Loucy (cell line): ENCODE results near the gene MIF4GD.
A peak's percentile ranks its signal among the peaks of the same experiment; 100 is the strongest.

Experiments used
- H2AFZ ChIP-seq: fragments of 200-600 bp; sonication (generic); 2 replicates; pipeline ENCODE4 v1.6.0; 2016; ENCODE audit warnings: antibody characterized with exemption, mild to moderate bottlenecking, low read length, moderate library complexity
- H3F3A ChIP-seq: fragments of 200-600 bp; 2 replicates; pipeline ENCODE4 v1.6.0; 2016; ENCODE audit warnings: antibody characterized with exemption, low read depth, mild to moderate bottlenecking
- H3K27me3 ChIP-seq: fragments of 200-600 bp; sonication (generic); 2 replicates; pipeline ENCODE4 v1.6.1; 2014; ENCODE audit warnings: low read length, mild to moderate bottlenecking; ENCODE audit not compliant: insufficient read depth, poor library complexity, severe bottlenecking
- H3K36me3 ChIP-seq: fragments of 200-600 bp; sonication (generic); 2 replicates; pipeline ENCODE4 v1.6.1; 2016; ENCODE audit warnings: low read length; ENCODE audit not compliant: insufficient read depth
- H3K4me1 ChIP-seq: fragments of 200-600 bp; sonication (generic); 2 replicates; pipeline ENCODE4 v1.5.1; 2014; ENCODE audit warnings: low read length, mild to moderate bottlenecking; ENCODE audit not compliant: insufficient read depth, poor library complexity, severe bottlenecking
- H3K4me2 ChIP-seq: fragments of 200-600 bp; sonication (generic); 2 replicates; pipeline ENCODE4 v1.6.0; 2014; ENCODE audit warnings: antibody characterized with exemption, low read length, low read depth, mild to moderate bottlenecking; ENCODE audit not compliant: poor library complexity, severe bottlenecking
- H3K4me3 ChIP-seq: fragments of 200-600 bp; sonication (generic); 2 replicates; pipeline ENCODE4 v1.5.1; 2014; ENCODE audit warnings: low read length, mild to moderate bottlenecking, mixed read lengths; ENCODE audit not compliant: poor library complexity, severe bottlenecking
- H3K79me2 ChIP-seq: fragments of 200-600 bp; sonication (generic); 2 replicates; pipeline ENCODE4 v1.6.1; 2014; ENCODE audit warnings: low read length; ENCODE audit not compliant: insufficient read depth
- H3K9ac ChIP-seq: fragments of 200-600 bp; sonication (generic); 2 replicates; pipeline ENCODE4 v1.6.0; 2014; ENCODE audit warnings: mild to moderate bottlenecking, low read depth, low read length, moderate library complexity; ENCODE audit not compliant: poor library complexity, severe bottlenecking
- H3K9me2 ChIP-seq: fragments of 200-600 bp; sonication (generic); replicated peaks from 2 replicates; pipeline ENCODE4 v1.6.1; 2016; ENCODE audit warnings: low read depth, low read length, mixed read lengths
- H3K9me3 ChIP-seq: fragments of 200-600 bp; sonication (generic); 2 replicates; pipeline ENCODE4 v1.6.1; 2014; ENCODE audit warnings: mild to moderate bottlenecking, antibody characterized with exemption, low read length, low read depth; ENCODE audit not compliant: insufficient read depth
- H4K20me1 ChIP-seq: fragments of 200-600 bp; sonication (generic); 2 replicates; pipeline ENCODE4 v1.6.0; 2014; ENCODE audit warnings: antibody characterized with exemption, low read length, mild to moderate bottlenecking; ENCODE audit not compliant: insufficient read depth, poor library complexity, severe bottlenecking
- EZH2phosphoT487 ChIP-seq: fragments of 200-600 bp; IDR thresholded peaks from 2 replicates; pipeline ENCODE4 v1.6.1; 2018; ENCODE audit warnings: antibody characterized with exemption, mild to moderate bottlenecking, moderate library complexity, borderline replicate concordance
- TF ChIP-seq, protein P1 (sequence below): fragments of 200-600 bp; sonication (generic); conservative IDR thresholded peaks from 2 replicates; pipeline ENCODE4 v1.5.1; 2014; ENCODE audit warnings: mild to moderate bottlenecking, antibody characterized with exemption, low read length

MIF4GD gene

DNA sequence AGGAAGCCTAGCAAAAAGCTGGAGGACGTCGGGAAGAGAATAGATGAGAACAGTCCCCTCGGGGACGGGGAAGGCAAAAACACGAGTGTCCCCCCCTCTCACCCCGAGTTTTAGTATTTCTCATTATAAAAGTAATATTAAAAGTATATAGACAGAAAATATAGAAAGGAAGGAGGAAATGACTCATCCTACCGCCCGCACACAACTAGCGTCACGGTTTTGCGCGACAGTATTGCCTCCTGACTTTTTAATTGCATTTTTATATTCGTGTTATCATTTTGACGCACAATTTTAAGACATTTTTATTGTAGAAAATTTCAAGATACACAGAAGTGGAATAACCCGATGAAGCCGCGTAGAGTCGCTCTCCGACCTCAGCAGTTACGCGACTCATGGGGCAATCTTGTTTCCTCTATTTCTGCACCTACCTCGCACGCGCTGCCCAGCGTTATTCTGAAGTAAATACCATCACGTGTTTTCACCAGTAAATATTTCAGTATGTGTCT, 18.9 kb upstream of the MIF4GD start:
- no peak for TF ChIP-seq EZH2phosphoT487
- TF ChIP-seq, protein P1, sequence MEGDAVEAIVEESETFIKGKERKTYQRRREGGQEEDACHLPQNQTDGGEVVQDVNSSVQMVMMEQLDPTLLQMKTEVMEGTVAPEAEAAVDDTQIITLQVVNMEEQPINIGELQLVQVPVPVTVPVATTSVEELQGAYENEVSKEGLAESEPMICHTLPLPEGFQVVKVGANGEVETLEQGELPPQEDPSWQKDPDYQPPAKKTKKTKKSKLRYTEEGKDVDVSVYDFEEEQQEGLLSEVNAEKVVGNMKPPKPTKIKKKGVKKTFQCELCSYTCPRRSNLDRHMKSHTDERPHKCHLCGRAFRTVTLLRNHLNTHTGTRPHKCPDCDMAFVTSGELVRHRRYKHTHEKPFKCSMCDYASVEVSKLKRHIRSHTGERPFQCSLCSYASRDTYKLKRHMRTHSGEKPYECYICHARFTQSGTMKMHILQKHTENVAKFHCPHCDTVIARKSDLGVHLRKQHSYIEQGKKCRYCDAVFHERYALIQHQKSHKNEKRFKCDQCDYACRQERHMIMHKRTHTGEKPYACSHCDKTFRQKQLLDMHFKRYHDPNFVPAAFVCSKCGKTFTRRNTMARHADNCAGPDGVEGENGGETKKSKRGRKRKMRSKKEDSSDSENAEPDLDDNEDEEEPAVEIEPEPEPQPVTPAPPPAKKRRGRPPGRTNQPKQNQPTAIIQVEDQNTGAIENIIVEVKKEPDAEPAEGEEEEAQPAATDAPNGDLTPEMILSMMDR: 0 out of 2 replicates have a peak, but pooled peaks have one; percentile 19

DNA sequence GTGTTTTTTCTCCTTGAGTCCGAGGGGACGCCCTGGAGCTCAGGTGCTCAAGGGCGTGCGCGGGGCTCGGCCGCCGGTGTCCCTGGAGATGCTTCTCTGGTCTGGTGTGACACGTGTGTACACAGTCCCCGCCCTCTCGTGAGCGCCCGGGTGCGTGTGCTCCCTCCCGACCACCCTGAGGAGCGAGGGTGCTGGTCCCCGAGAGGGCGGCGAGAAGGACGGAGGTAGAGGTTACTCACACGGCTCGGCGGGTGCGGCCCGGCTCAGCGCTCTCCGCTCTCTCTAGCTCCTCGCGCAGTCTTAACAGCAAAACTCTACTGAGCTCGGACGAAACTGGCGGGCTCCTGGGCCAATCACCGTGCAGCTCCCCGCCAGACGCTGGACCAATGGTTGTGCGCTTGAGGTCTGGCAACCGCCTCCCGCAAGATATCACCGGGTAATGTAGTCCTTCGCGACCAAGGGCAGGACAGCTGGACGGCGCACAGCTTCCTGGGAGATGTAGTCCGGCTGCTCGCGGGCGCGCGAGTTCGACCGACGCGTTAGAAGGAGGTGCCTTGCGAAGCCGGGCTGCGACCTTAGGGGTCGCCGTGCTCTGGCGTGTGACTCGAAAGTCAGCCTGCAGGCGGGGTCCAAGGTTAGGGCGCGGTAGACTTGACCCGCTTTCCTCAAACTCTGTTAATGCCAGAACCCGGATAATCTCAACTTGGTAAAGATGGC, 18.2 kb upstream of the MIF4GD start, which contains the start of gene SLC25A19:
Gene SLC25A19 (minus strand): TSS at position 319 of the 717 bp plus-strand sequence. CDS start 2,669 bp downstream, outside the sequence.
- H3K9ac ChIP-seq: peak within 1 kb of the TSS; percentile 72
- peak within 1 kb of the TSS; percentile 91 for H2AFZ ChIP-seq
- H3K4me1 ChIP-seq: peaks cover 10% of the 10 kb centered on the region
- 0 out of 2 replicates have a peak, but pooled peaks cover 4% of the 10 kb centered on the region for H3F3A ChIP-seq
- no peaks in the 10 kb centered on the region for H4K20me1 ChIP-seq
- peaks cover 5% of the 10 kb centered on the region; the same call in 1 of the 2 replicates for H3K36me3 ChIP-seq
- H3K27me3 ChIP-seq: no peaks in the 10 kb centered on the region
- no peak for TF ChIP-seq EZH2phosphoT487
- TF ChIP-seq, protein P1: peak; percentile 37; the same call in 1 of the 2 replicates
- H3K9me2 ChIP-seq: no peaks in the 10 kb centered on the region
- H3K79me2 ChIP-seq: peaks cover 20% of the 10 kb centered on the region; the same call in 1 of the 2 replicates
- no peaks in the 10 kb centered on the region for H3K9me3 ChIP-seq
- H3K4me3 ChIP-seq: peak within 1 kb of the TSS; percentile 81
- peak within 1 kb of the TSS; percentile 81 for H3K4me2 ChIP-seq

More for the DNA sequence above, 18.9 kb upstream of the MIF4GD start:
- H2AFZ ChIP-seq: peak overlapping the region; percentile 91
- no peaks in the 10 kb centered on the region for H3K27me3 ChIP-seq
- no peaks in the 10 kb centered on the region for H4K20me1 ChIP-seq
- peaks cover 10% of the 10 kb centered on the region for H3K4me1 ChIP-seq
- H3K9ac ChIP-seq: peak overlapping the region; percentile 72
- 0 out of 2 replicates have a peak, but pooled peaks cover 4% of the 10 kb centered on the region for H3F3A ChIP-seq
- H3K4me3 ChIP-seq: peak overlapping the region; percentile 81
- peaks cover 20% of the 10 kb centered on the region; the same call in 1 of the 2 replicates for H3K79me2 ChIP-seq
- no peaks in the 10 kb centered on the region for H3K9me3 ChIP-seq
- peak overlapping the region; percentile 70 for H3K4me2 ChIP-seq
- peaks cover 5% of the 10 kb centered on the region; the same call in 1 of the 2 replicates for H3K36me3 ChIP-seq
- no peaks in the 10 kb centered on the region for H3K9me2 ChIP-seq

DNA sequence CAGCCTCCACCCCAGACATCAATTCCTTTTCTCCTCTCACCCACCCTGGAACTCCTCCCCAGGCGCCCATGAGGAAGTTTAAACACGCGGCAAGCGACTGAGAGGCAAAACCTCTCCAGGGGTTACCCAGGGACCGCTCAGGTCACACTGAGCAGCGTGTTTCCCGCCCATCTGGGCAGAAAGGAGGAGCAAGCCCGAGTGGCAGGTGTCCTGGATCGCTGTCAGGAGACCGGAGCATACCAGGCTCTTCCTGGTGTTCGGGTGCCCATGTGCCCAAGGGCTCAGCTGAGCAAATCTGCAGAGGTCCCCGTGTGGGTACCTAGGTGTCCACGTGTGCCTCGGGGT, 17.7 kb upstream of the MIF4GD start:
- H2AFZ ChIP-seq: peak overlapping the region; percentile 83
- no peaks in the 10 kb centered on the region for H3K9me2 ChIP-seq
- H3K9ac ChIP-seq: peak overlapping the region; percentile 66
- H3F3A ChIP-seq: 0 out of 2 replicates have a peak, but pooled peaks cover 4% of the 10 kb centered on the region
- peaks cover 10% of the 10 kb centered on the region for H3K4me1 ChIP-seq
- H3K79me2 ChIP-seq: peaks cover 20% of the 10 kb centered on the region; the same call in 1 of the 2 replicates
- no peaks in the 10 kb centered on the region for H3K27me3 ChIP-seq
- H4K20me1 ChIP-seq: no peaks in the 10 kb centered on the region
- peaks cover 5% of the 10 kb centered on the region; the same call in 1 of the 2 replicates for H3K36me3 ChIP-seq
- H3K4me2 ChIP-seq: peak overlapping the region; percentile 81
- TF ChIP-seq, protein P1: no peak
- TF ChIP-seq EZH2phosphoT487: no peak
- peak overlapping the region; percentile 81 for H3K4me3 ChIP-seq
- H3K9me3 ChIP-seq: no peaks in the 10 kb centered on the region
